HG03432 (cell line): ENCODE measurements around the gene CSN3.
"Not testable (repeated sequence)": the region's sequence is repeated elsewhere in the genome, so short reads cannot be mapped to it uniquely, and the experiment has no call there.

Experiments used
- ATAC-seq: cut with Tn5 transposase; IDR thresholded peaks from one replicate; pipeline ENCODE4 v1.9.1; 2021; ENCODE audit warnings: mild to moderate bottlenecking, moderate library complexity; ENCODE audit not compliant: unreplicated experiment

CSN3 gene, protein sequence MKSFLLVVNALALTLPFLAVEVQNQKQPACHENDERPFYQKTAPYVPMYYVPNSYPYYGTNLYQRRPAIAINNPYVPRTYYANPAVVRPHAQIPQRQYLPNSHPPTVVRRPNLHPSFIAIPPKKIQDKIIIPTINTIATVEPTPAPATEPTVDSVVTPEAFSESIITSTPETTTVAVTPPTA

GRCh38 chr4:70242297-70242696, at the start of gene CSN3:
CSN3 (plus strand) TSS chr4:70242597; CDS start chr4:70244820, 2,223 bp downstream.
- not testable (repeated sequence) for ATAC-seq

DNA sequence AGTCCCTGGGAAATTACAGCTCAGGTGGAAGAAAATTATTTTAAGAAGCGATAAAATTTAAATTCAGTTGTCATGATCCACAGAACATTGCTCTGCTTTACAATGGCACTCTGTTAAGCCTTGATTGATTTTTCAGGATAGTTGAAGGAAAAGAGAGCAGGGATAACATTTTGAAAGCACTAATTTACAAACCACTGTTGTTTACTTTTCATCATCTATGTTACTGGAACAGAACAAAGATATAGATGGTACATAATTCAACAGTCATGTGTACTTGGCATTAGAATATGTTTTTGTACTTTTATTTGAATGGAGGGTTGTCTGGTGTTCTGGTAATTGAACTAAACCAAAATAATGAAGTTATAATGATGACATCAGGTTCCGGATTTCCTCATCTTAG, 49.5 kb upstream of the CSN3 start:
- no peak for ATAC-seq

DNA sequence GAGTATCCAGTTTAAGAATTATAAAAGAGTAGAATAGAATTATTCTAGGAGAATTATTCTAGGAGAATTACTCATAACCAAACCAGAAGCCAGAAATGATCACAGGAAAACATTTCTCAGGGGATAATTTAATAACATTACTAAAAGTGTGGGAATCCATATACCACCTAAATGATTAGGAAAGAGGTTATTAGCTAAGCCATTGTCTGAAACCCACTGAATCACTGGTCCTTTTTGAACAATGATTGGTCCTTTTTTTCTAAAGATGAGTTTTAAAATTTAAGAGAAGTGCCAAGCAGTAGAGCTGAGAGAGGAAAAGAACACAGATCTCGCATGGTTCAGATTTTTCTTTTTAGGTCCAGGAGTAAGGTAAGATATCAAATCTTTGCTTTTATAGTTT, 47.0 kb upstream of the CSN3 start, which contains the start of gene ODAM:
TSS of gene ODAM (plus strand) at position 301 of the 400 bp plus-strand sequence. CDS start 819 bp downstream, outside the sequence.
- no peak for ATAC-seq

DNA sequence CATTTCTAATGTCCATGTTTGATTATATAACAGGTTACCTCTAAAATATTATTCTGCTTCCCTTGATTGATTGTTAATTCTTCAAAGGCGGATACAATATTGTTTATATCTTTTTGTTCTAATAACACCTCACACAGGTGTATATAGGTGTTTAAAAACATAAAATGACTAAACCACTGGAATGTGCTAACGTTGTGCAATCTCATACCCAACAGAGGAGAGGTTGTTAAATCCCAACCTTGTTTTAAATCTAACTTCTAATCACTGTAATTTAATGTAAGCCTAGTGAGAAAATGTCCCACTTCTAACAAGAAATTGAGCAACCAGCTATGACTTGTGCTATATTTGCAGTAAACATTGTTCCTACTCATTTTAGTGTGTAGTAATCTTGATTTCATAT, 45.5 kb upstream of the CSN3 start:
- ATAC-seq: no peak

GRCh38 chr4:70197842-70198241, 44.6 kb upstream of the CSN3 start:
- ATAC-seq: no peak

- ATAC-seq: no peak
Observed at GRCh38 chr4:70203601-70204000, 38.8 kb upstream of the CSN3 start.

DNA sequence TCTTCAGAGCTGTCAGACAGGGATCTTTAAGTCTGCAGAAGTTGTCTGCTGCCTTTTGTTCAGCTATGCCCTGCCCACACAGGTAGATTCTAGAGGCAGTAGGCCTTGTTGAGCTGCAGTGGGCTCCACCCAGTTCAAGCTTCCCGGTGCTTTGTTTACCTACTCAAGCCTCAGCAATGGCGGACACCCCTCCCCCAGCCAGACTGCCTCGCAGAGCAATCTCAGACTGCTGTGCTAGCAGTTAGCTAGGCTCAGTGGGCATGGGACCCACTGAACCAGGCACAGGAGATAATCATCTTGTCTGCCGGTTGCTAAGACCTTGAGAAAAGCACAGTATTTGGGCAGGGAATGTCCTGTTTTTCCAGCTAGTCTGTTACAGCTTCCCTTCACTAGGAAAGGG, 29.6 kb upstream of the CSN3 start:
- not testable (repeated sequence) for ATAC-seq

DNA sequence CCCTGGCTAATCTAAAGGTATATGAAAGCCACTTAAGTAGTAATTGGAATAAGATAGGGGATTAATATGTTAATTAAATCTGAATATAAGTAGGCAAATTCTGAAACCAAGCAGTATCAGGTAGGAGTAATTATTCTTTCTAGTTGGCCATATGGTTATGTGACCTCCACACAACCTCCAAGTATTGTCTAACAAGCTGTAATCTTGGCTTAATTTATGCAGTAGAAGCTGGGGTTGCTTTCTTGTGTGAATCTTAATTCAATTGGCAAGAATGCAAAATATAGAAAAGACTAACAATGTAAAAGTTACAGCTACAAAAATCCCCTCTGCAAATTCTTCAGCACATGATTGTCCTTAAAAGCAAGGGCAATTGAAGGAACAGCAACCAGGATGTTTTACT, 26.3 kb upstream of the CSN3 start:
- not testable (repeated sequence) for ATAC-seq

GRCh38 chr4:70216550-70216949, 25.8 kb upstream of the CSN3 start:
- not testable (repeated sequence) for ATAC-seq

DNA sequence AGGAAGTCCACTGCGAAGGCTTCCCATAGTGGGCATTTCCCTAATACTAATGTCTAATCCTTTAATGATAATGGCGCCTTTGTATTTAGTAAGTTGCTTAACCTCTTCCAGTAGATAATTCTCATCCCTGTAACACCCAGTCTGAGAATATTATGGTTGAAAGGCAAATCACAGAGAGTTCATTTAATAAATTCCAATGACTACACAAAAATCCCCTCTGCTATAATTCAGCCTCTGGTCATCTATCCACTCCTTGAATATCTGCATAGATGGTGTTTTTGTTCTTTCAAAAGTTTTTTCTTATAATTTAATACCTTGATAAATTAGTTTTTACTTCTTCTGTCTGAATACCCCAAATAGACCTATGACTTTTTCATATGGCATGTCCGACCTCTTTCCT, 21.0 kb upstream of the CSN3 start:
- ATAC-seq: not testable (repeated sequence)

DNA sequence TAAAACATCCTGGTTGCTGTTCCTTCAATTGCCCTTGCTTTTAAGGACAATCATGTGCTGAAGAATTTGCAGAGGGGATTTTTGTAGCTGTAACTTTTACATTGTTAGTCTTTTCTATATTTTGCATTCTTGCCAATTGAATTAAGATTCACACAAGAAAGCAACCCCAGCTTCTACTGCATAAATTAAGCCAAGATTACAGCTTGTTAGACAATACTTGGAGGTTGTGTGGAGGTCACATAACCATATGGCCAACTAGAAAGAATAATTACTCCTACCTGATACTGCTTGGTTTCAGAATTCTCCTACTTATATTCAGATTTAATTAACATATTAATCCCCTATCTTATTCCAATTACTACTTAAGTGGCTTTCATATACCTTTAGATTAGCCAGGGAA, 20.6 kb upstream of the CSN3 start:
- not testable (repeated sequence) for ATAC-seq

- no peak for ATAC-seq
Observed at GRCh38 chr4:70225824-70226223, 16.6 kb upstream of the CSN3 start, which contains the start of gene FDCSP. FDCSP (plus strand) TSS chr4:70226124; CDS start chr4:70231195, 5,071 bp downstream.

DNA sequence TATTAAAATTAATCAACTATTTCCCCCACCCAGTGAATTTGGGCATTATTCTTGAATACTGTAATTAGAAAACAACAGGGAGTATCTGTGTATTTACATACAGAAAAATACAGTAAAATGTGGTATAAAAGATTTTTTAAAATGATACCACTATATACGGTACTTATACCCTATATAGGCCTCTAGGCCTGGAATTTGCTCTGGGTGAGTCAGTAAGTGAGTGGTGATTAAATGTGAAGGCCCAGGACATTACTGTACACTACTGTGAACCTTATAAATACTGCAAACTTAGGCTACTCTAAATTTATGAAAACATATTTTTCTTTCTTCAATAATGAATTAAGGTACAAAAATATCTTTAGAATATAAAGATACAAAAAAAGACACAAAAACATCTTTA, 6.3 kb upstream of the CSN3 start:
- ATAC-seq: no peak

GRCh38 chr4:70239131-70239883, 3.1 kb upstream of the CSN3 start:
- ATAC-seq: no peak

GRCh38 chr4:70239884-70240591, 2.4 kb upstream of the CSN3 start:
- no peak for ATAC-seq

DNA sequence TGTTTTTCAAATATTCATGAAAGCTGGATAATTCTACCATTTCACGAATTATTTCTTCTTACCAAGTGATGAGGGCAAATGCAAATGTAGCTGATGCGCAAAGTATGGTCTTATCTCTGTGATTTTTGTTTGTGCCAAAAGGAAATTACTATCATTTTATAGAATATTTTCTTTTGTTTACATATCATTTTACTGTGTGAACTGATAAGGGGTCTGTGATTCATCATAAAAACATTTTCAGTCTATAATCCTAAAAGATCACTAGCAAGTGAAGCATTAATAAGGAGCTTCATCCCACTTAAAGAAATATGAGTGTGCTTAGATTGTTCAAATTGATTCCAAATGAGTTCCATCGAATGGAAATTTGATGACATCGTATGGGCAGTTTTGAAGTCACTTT, 694 bp downstream of the CSN3 start:
- no peak for ATAC-seq

- ATAC-seq: no peak
Observed at GRCh38 chr4:70251250-70251944, 9.0 kb downstream of the CSN3 start.

- no peak for ATAC-seq
Observed at GRCh38 chr4:70251945-70252277, 9.5 kb downstream of the CSN3 start.

- ATAC-seq: no peak
Observed at GRCh38 chr4:70269674-70270073, 27.3 kb downstream of the CSN3 start.

- ATAC-seq: no peak
Observed at GRCh38 chr4:70277121-70277520, 34.7 kb downstream of the CSN3 start.

GRCh38 chr4:70280567-70280966, 38.2 kb downstream of the CSN3 start:
- no peak for ATAC-seq
